ENCODE measurements around the gene MAPK9.

MAPK9 gene

DNA sequence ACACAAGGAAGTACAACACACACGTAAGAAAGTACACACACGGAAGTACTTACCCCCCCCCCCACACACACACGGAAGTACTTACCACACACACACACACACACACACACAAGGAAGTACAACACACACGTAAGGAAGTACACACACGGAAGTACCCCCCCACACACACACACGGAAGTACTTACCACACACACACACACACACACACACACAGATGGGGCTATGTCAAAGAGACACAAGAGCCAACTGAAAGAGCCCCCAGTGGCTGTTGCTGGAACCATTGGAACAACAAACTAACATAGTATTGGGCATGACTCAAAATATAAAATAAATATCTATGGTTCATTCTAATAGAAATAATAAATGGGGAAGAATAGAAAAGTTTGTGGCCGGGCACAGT is 4.9 kb upstream of the MAPK9 start:
- peaks cover 3 to 23% (median 22%) of the 10 kb centered on the region in 4 experiments for H3K4me1 ChIP-seq (ENCODE audit: control extremely low read depth in 1 of 4, control insufficient read depth in 4 of 4, insufficient read depth in 4 of 4, low read length in 3 of 4)
- no peaks in the 10 kb centered on the region for H3K9me3 ChIP-seq (ENCODE audit: control extremely low read depth in 1 of 5, control insufficient read depth in 4 of 5, insufficient read depth in 2 of 5, low read depth in 1 of 5, low read length in 4 of 5)
- POLR2A ChIA-PET: no interaction called here
- H3K27ac ChIP-seq (ENCODE audit: insufficient read depth in 1 of 2, low read depth in 1 of 2, low read length in 2 of 2, poor library complexity in 1 of 2, severe bottlenecking in 2 of 2): no peak overlapping the region
- CTCF ChIA-PET: interaction anchor here (1.3 to 7.7 kb wide), 4 partner anchors 14 to 175 kb away, joined by 3 to 116 read pairs (median 24); no protein-coding TSS in a partner anchor
- DNase-seq: peak in 2 of 3 donors; percentile 33 to 34
- no peak overlapping the region for H3K4me3 ChIP-seq (ENCODE audit: control insufficient read depth in 1 of 7, extremely low read depth in 1 of 7, insufficient read depth in 4 of 7, low read depth in 2 of 7, low read length in 6 of 7)
- H3K27me3 ChIP-seq (replicated peaks in 2 of 5; ENCODE audit: control insufficient read depth in 4 of 5, insufficient read depth in 5 of 5, low read length in 4 of 5): peaks cover 0 to 3% (median 0%) of the 10 kb centered on the region in 5 experiments
- H3K36me3 ChIP-seq (ENCODE audit: control insufficient read depth in 4 of 4, insufficient read depth in 4 of 4, low read length in 3 of 4): peaks cover 0 to 4% (median 0%) of the 10 kb centered on the region in 4 experiments
- 100% methylated on average over 1 of the region's 7 CpGs for WGBS (ENCODE audit: insufficient coverage)

DNA sequence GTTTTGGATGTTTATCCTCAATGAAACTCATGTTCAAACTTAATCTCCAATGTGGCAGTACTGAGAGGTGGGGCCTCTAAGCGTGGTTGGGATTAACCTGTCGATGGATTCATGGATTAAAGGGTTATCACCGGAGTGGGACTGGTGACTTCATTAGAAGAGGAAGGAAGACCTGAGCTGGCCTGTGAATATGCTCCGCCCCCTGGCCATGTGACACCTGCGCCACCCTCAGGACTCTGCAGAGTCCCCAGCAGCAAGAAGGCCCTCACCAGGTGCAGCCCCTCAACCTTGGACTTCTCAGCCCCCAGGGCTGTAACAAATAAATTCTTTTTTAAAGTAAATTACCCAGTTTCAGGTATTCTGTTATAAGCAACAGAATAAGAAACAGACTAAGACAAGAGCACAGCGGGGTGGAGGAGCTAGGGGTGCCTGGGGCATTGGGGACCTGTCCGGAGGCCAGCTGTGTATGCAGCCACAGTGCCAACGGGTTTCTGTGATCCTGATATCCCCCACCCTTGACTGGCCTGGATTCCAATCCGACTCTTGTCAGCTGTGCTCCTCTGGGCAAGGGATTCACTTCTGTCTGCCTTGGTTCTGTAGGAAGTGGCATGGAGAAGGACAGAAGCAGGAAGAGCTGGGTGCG is 3.2 kb upstream of the MAPK9 start:
- peak overlapping the region; percentile 30 to 40 for H3K27ac ChIP-seq (ENCODE audit: insufficient read depth in 1 of 2, low read depth in 1 of 2, low read length in 2 of 2, poor library complexity in 1 of 2, severe bottlenecking in 2 of 2)
- no peak overlapping the region for H3K4me3 ChIP-seq (ENCODE audit: control insufficient read depth in 1 of 7, extremely low read depth in 1 of 7, insufficient read depth in 4 of 7, low read depth in 2 of 7, low read length in 6 of 7)
- peaks cover 0 to 4% (median 0%) of the 10 kb centered on the region in 4 experiments for H3K36me3 ChIP-seq (ENCODE audit: control insufficient read depth in 4 of 4, insufficient read depth in 4 of 4, low read length in 3 of 4)
- 74% methylated on average over 8 of the region's 10 CpGs for WGBS (ENCODE audit: insufficient coverage)
- peaks cover 7 to 35% (median 32%) of the 10 kb centered on the region in 4 experiments for H3K4me1 ChIP-seq (ENCODE audit: control extremely low read depth in 1 of 4, control insufficient read depth in 4 of 4, insufficient read depth in 4 of 4, low read length in 3 of 4)
- DNase-seq: no peak
- ChIA-PET POLR2A (interaction anchor here (0.6 to 0.8 kb wide), 2 partner anchors 19 to 39 kb away, joined by 3 read pairs; no protein-coding TSS in a partner anchor), CTCF (interaction anchor here (1.0 to 7.7 kb wide), 10 partner anchors 11 to 177 kb away, joined by 3 to 116 read pairs (median 14); no protein-coding TSS in a partner anchor)
- H3K9me3 ChIP-seq (ENCODE audit: control extremely low read depth in 1 of 5, control insufficient read depth in 4 of 5, insufficient read depth in 2 of 5, low read depth in 1 of 5, low read length in 4 of 5): no peaks in the 10 kb centered on the region
- peaks cover 0 to 2% (median 0%) of the 10 kb centered on the region in 5 experiments for H3K27me3 ChIP-seq (replicated peaks in 2 of 5; ENCODE audit: control insufficient read depth in 4 of 5, insufficient read depth in 5 of 5, low read length in 4 of 5)

DNA sequence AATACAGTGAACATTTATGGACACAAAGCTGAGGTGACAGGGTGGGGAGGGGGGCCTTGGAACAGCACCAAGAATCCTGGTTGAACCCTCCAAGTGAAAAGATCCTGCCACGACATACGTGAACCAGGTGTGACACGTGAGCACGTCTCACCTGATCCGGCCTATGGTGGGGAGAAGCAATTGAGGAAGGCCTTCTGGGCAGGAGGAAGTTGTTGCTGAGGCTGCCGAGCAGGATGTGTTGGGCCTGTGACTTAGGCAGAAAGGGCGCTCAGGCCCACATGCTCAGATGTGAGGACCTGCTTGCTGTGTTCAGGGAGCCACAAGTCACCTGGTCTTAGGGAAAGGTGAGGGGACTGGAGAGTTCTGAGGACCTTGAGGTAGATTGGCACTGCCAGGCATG is 2.5 kb upstream of the MAPK9 start:
- POLR2A ChIA-PET: no interaction called here

DNA sequence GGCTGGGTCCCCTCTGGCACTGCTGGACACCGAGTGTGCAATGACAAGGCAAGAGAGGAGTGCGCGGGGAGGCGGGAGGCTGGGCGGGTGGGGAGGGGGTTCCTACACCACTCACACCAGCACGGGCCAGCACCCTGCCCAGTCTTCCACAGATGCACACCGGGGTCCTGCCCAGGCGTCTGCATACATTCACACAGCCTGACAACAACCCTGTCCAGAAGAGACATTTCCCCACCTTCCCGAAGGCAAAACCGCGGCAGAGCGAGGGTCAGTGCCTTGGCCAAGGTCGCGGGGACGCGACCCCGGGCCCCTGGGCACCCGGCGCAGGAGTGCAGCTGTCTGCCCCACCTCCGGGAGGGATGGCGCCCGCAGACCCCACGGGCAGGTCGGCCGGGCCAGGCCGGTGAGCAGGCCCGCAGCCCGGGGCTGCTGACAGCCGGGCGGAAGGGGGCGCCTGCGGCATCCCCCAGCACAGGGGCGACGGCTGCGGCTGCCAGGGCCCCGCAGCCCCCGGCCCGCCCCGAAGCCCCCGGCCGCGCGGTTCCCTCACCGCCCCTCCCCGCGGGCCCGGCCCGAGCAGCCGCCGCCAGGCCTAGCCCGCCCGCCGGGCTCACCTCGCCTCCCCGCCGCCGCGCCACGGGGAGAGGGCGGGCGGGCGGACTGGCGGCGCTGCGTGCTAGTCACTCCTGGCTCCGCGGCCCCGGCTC is 496 bp downstream of the MAPK9 start:
- CTCF ChIA-PET: interaction anchor here (1.1 to 7.7 kb wide), 4 partner anchors 13 to 37 kb away, joined by 3 to 116 read pairs (median 6); no protein-coding TSS in a partner anchor
- Histone ChIP-seq H3K27ac (ENCODE audit: insufficient read depth in 1 of 2, low read depth in 1 of 2, low read length in 2 of 2, poor library complexity in 1 of 2, severe bottlenecking in 2 of 2) (peak overlapping the region in 1 of 2 experiments; percentile 47), H3K9me3 (ENCODE audit: control extremely low read depth in 1 of 5, control insufficient read depth in 4 of 5, insufficient read depth in 2 of 5, low read depth in 1 of 5, low read length in 4 of 5) (peaks cover 0 to 7% (median 0%) of the 10 kb centered on the region in 5 experiments), H3K4me3 (ENCODE audit: control insufficient read depth in 1 of 7, extremely low read depth in 1 of 7, insufficient read depth in 4 of 7, low read depth in 2 of 7, low read length in 6 of 7) (peak overlapping the region; percentile 39 to 97 (median 78)), H3K4me1 (ENCODE audit: control extremely low read depth in 1 of 4, control insufficient read depth in 4 of 4, insufficient read depth in 4 of 4, low read length in 3 of 4) (peaks cover 7 to 36% (median 33%) of the 10 kb centered on the region in 4 experiments), H3K36me3 (ENCODE audit: control insufficient read depth in 4 of 4, insufficient read depth in 4 of 4, low read length in 3 of 4) (peaks cover 0 to 20% (median 4%) of the 10 kb centered on the region in 4 experiments), H3K27me3 (replicated peaks in 2 of 5; ENCODE audit: control insufficient read depth in 4 of 5, insufficient read depth in 5 of 5, low read length in 4 of 5) (no peaks in the 10 kb centered on the region)
- WGBS (ENCODE audit: insufficient coverage): 0% methylated on average over 60 of the region's 68 CpGs
- POLR2A ChIA-PET: no interaction called here
- DNase-seq: peak; percentile 34 to 63 (median 43)

More for the DNA sequence above, 2.5 kb upstream of the MAPK9 start:
- no peaks in the 10 kb centered on the region for H3K27me3 ChIP-seq (replicated peaks in 2 of 5; ENCODE audit: control insufficient read depth in 4 of 5, insufficient read depth in 5 of 5, low read length in 4 of 5)
- H3K4me3 ChIP-seq (ENCODE audit: control insufficient read depth in 1 of 7, extremely low read depth in 1 of 7, insufficient read depth in 4 of 7, low read depth in 2 of 7, low read length in 6 of 7): no peak overlapping the region
- peak; percentile 42 to 69 (median 68) for DNase-seq
- H3K27ac ChIP-seq (ENCODE audit: insufficient read depth in 1 of 2, low read depth in 1 of 2, low read length in 2 of 2, poor library complexity in 1 of 2, severe bottlenecking in 2 of 2): peak overlapping the region; percentile 30 to 40
- H3K36me3 ChIP-seq (ENCODE audit: control insufficient read depth in 4 of 4, insufficient read depth in 4 of 4, low read length in 3 of 4): peaks cover 0 to 4% (median 0%) of the 10 kb centered on the region in 4 experiments
- peaks cover 7 to 36% (median 33%) of the 10 kb centered on the region in 4 experiments for H3K4me1 ChIP-seq (ENCODE audit: control extremely low read depth in 1 of 4, control insufficient read depth in 4 of 4, insufficient read depth in 4 of 4, low read length in 3 of 4)
- CTCF ChIA-PET: interaction anchor here (1.0 to 7.7 kb wide), 9 partner anchors 11 to 178 kb away, joined by 4 to 116 read pairs (median 16); no protein-coding TSS in a partner anchor
- H3K9me3 ChIP-seq (ENCODE audit: control extremely low read depth in 1 of 5, control insufficient read depth in 4 of 5, insufficient read depth in 2 of 5, low read depth in 1 of 5, low read length in 4 of 5): no peaks in the 10 kb centered on the region
- 10% methylated on average over 7 of the region's 7 CpGs for WGBS (ENCODE audit: insufficient coverage)

DNA sequence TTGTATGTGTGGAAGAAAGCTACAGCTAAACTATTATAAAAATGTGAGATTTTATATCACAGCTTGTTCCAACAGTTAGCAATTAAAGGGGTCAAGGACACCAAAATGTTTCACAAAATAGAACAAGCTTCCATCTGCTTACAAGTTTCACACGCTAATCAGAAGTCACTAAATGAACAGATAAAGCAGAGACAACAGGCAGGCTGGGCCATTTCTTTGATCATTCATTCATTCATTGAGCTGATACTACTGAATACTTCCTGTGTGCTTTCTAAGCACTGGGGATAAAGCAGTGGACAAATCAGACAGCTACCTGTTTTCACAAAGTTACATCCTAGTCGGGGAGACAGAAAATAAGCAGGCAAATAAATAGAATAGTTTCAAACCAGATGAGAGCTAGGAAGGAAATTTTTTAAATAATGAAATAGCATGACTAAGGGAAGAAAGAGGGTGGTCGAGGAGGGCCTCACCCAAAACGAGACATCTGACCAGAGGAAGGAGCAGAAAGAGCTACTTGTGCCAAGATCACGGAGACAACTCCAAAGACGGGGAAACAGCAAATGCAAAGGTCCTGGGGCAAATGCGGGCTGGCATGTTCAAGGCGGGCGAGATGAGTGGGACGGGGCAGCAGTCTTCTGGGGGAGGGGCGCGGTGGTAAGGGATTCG is 1.2 kb downstream of the MAPK9 start:
- H3K9me3 ChIP-seq (ENCODE audit: control extremely low read depth in 1 of 5, control insufficient read depth in 4 of 5, insufficient read depth in 2 of 5, low read depth in 1 of 5, low read length in 4 of 5): peaks cover 0 to 7% (median 0%) of the 10 kb centered on the region in 5 experiments
- no peak for DNase-seq
- H3K36me3 ChIP-seq (ENCODE audit: control insufficient read depth in 4 of 4, insufficient read depth in 4 of 4, low read length in 3 of 4): peaks cover 0 to 21% (median 5%) of the 10 kb centered on the region in 4 experiments
- WGBS (ENCODE audit: insufficient coverage): 40% methylated on average over 6 of the region's 13 CpGs
- H3K4me1 ChIP-seq (ENCODE audit: control extremely low read depth in 1 of 4, control insufficient read depth in 4 of 4, insufficient read depth in 4 of 4, low read length in 3 of 4): peaks cover 7 to 36% (median 33%) of the 10 kb centered on the region in 4 experiments
- H3K27me3 ChIP-seq (replicated peaks in 2 of 5; ENCODE audit: control insufficient read depth in 4 of 5, insufficient read depth in 5 of 5, low read length in 4 of 5): no peaks in the 10 kb centered on the region
- CTCF ChIA-PET: interaction anchor here (1.1 to 7.7 kb wide), 4 partner anchors 12 to 38 kb away, joined by 3 to 116 read pairs (median 6); no protein-coding TSS in a partner anchor
- H3K27ac ChIP-seq (ENCODE audit: insufficient read depth in 1 of 2, low read depth in 1 of 2, low read length in 2 of 2, poor library complexity in 1 of 2, severe bottlenecking in 2 of 2): no peak overlapping the region
- H3K4me3 ChIP-seq (ENCODE audit: control insufficient read depth in 1 of 7, extremely low read depth in 1 of 7, insufficient read depth in 4 of 7, low read depth in 2 of 7, low read length in 6 of 7): peak overlapping the region in 6 of 7 experiments; percentile 55 to 97 (median 82)
- POLR2A ChIA-PET: no interaction called here

DNA sequence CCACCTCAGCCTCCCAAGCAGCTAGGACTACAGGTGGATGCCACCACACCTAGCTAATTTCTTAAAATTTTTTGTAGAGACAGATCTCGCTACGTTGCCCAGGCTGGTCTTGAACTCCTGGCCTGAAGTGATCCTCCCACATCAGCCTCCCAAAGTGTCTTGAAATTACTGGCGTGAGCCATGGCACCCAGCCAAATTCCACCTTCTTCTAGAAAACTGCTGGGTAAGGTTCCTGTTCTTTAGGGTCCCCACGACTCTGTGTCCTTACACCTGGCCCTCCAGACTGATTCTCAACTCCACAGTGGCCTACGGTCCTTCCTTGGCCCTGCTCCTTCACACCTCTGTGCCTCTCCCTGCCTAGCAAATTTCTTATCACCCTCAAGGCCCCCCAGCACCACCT is 1.9 kb downstream of the MAPK9 start:
- CTCF ChIA-PET: interaction anchor here (1.1 to 7.7 kb wide), 4 partner anchors 11 to 90 kb away, joined by 4 to 116 read pairs (median 6); no protein-coding TSS in a partner anchor
- no peaks in the 10 kb centered on the region for H3K27me3 ChIP-seq (replicated peaks in 2 of 5; ENCODE audit: control insufficient read depth in 4 of 5, insufficient read depth in 5 of 5, low read length in 4 of 5)
- no peak overlapping the region for H3K27ac ChIP-seq (ENCODE audit: insufficient read depth in 1 of 2, low read depth in 1 of 2, low read length in 2 of 2, poor library complexity in 1 of 2, severe bottlenecking in 2 of 2)
- peaks cover 0 to 10% (median 4%) of the 10 kb centered on the region in 5 experiments for H3K9me3 ChIP-seq (ENCODE audit: control extremely low read depth in 1 of 5, control insufficient read depth in 4 of 5, insufficient read depth in 2 of 5, low read depth in 1 of 5, low read length in 4 of 5)
- H3K4me1 ChIP-seq (ENCODE audit: control extremely low read depth in 1 of 4, control insufficient read depth in 4 of 4, insufficient read depth in 4 of 4, low read length in 3 of 4): peaks cover 7 to 34% (median 32%) of the 10 kb centered on the region in 4 experiments
- peaks cover 0 to 24% (median 11%) of the 10 kb centered on the region in 4 experiments for H3K36me3 ChIP-seq (ENCODE audit: control insufficient read depth in 4 of 4, insufficient read depth in 4 of 4, low read length in 3 of 4)
- H3K4me3 ChIP-seq (ENCODE audit: control insufficient read depth in 1 of 7, extremely low read depth in 1 of 7, insufficient read depth in 4 of 7, low read depth in 2 of 7, low read length in 6 of 7): peak overlapping the region in 1 of 7 experiments; percentile 86
- WGBS (ENCODE audit: insufficient coverage): 63% methylated on average over 2 of the region's 5 CpGs
- DNase-seq: no peak
- POLR2A ChIA-PET: no interaction called here
